GM19025 (cell line): ENCODE data around the gene IL1R1.

Experiments
- ATAC-seq: cut with Tn5 transposase; IDR thresholded peaks from one replicate; pipeline ENCODE4 v1.9.1; 2021; ENCODE audit warnings: mild to moderate bottlenecking, low read depth, moderate library complexity; ENCODE audit not compliant: unreplicated experiment

IL1R1 gene

GRCh38 chr2:102193074-102193473 is 50.5 kb downstream of the IL1R1 start:
- no peak for ATAC-seq

GRCh38 chr2:102194609-102195268 is 52.2 kb downstream of the IL1R1 start:
- no peak for ATAC-seq

GRCh38 chr2:102197389-102198137 is 55.0 kb downstream of the IL1R1 start:
- no peak for ATAC-seq

DNA sequence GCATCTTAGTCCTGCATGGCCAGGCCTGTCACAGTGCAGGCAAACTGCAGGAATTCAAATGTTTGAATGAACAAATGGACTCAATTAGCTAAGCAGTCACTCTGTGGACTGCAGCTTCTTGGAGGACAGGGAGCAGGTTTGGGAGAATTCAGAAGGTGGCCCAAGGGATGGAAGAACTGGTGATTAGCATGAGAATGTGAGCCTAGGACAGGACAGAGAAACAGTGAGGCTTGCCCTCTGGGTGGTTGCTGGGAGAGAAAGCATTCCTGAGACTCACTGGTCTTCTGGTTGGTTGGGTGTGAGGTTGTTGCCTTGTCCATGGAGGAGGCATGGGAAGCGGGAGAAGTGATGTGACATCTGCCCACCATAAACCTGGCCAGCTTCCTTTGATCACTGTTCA is 58.0 kb downstream of the IL1R1 start:
- ATAC-seq = no peak

- ATAC-seq = no peak
Measured at GRCh38 chr2:102204638-102205037, 62.1 kb downstream of the IL1R1 start.

GRCh38 chr2:102206666-102207341 is 64.3 kb downstream of the IL1R1 start:
- ATAC-seq = no peak

DNA sequence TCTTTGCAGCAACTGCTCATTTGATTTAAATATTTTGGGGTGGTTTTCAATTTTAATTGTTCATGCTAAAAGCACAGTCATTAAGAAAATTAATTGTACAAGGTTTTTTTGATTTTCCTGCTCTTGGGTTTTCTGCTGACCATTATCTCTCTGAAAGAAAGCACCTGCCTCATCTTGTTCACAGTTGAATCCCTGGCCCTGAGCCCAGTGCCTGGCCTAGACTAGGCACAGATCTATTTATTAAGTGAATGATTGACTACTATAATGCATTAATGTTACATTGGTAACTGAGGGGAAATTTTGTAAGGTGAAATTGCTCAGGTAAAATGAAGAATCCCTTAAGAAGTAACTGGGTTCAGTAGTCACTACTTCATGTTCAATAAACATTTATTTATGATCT is 66.2 kb downstream of the IL1R1 start:
- ATAC-seq = no peak

DNA sequence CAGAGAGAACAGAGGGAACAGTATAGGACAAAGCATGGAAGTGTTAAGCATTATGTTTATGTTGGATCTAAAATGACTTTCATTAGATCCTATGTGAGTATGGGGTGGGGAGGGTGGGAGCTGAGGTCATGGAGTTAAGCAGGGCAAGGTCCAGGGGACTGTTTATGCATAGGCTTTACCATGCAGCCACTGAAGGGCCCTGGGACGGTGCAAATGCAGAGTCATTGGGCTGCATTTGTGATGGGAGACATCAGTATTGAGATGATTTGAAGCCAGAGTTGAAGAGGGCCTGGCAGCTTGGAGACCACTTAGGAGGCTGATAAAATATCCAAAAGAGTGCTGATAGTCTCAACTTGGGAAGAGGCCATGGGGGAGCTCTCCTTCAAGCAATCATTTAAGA is 66.9 kb downstream of the IL1R1 start:
- ATAC-seq = no peak

DNA sequence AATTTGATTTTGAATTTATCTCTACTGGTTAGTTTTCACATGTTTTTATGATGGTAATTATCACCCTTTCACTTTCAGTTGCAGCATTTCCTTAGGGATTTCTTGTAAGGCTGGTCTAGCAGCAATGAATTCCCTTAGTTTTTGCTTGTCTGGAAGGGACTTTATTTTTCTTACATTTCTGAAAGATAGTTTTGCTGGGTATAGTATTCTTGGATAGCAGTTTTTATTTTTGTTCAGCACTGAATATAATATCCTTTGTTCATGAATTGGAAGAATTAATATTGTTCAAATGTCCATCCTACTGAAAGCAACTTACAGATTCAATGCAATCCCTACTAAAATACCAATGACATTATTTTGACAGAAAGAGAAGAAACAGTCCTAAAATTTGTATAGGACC is 74.5 kb downstream of the IL1R1 start:
- ATAC-seq = no peak

GRCh38 chr2:102224824-102225739 is 82.5 kb downstream of the IL1R1 start:
- no peak for ATAC-seq

DNA sequence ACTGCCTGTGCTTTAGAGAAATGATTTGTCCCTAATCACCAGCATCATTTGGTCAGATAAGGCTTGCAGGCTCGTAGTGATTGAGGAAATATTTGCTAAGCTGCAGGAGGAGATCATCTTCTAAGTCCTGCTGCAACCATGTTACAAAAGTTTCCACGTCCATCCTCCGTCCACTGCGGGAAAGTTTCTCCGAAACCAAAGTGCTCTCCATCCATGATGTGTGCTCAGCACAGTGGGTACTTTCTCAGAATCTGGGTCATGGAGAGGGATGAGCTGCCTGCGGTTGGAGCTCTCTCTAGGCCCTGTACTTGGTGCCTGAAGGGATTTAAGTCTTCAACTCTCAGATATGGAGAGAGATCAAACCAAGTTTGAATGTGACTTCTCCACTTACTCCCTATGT is 83.6 kb downstream of the IL1R1 start:
- ATAC-seq = no peak

GRCh38 chr2:102226612-102227391 is 84.3 kb downstream of the IL1R1 start:
- no peak for ATAC-seq

DNA sequence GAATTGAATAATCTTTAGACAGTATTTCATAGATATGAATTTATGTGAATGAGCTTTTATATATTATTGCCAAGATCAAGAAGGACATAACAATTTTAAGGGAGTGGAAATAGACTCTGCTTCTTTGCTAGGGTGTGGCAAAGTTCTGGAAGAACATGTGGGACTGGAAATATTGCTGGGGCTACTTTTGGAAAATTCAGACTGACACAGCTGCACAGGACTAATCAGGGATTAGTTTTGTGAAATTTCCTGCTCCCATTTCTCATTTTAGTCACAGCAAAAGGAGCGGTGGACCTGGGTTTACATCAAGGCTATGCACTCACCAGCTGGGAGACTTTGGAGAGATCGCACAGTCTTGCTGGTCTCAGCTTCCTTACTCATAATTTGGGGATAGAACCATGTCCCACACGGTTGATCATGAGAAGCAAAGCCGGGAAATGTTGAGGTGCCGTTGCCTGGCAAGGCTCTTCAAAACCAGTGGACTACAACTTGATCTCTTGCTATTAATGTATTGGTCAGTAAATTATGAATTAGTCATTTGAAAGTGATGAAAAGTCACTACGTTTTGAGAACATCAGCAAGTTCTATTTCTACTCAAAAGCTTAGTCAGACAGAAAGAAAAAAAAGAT is 86.7 kb downstream of the IL1R1 start:
- no peak for ATAC-seq
